Colonic mucosa (tissue), 4 donors: ENCODE data around the gene CLIC5. TPM values are rescaled to one million over a fixed set of nuclear protein-coding genes. Genes with fewer than 3 reads are reported as not detected.

Experiments
- DNase-seq: peaks from one replicate; pipeline ENCODE4 v3.0.0-alpha.2; 2020
- H3K27ac ChIP-seq: fragments of 200-600 bp; one replicate; pipeline ENCODE4 v1.8.0; 2021
- H3K27me3 ChIP-seq: fragments of 200-600 bp; one replicate; pipeline ENCODE4 v1.8.0; 2021
- H3K36me3 ChIP-seq: fragments of 200-600 bp; one replicate; pipeline ENCODE4 v1.8.0; 2021
- H3K4me1 ChIP-seq: fragments of 200-600 bp; one replicate; pipeline ENCODE4 v1.8.0; 2021; ENCODE audit warnings: mild to moderate bottlenecking
- H3K4me3 ChIP-seq: fragments of 200-600 bp; one replicate; pipeline ENCODE4 v1.8.0; 2021
- H3K9ac ChIP-seq, 2 donors: one replicate each; pipeline ENCODE4 v1.7.0; 2013; ENCODE audit warnings: control low read depth in 2 of 2, low read depth in 2 of 2, low read length in 2 of 2
- H3K9me3 ChIP-seq: fragments of 200-600 bp; one replicate; pipeline ENCODE4 v1.8.0; 2021
- CTCF ChIP-seq: fragments of 200-600 bp; IDR thresholded peaks from one replicate; pipeline ENCODE4 v1.8.0; 2022; ENCODE audit warnings: antibody characterized with exemption, mild to moderate bottlenecking
- intact Hi-C: fragments of 100-400 bp; cut with DNase I; formaldehyde crosslinking; loops from one replicate; pipeline ENCODE4 v1.14.1; 2022
- total RNA-seq, 2 donors: library from RNA; stranded (reverse); fragmentation: NEBNext Ultra II Directional in 1 of 2; extraction: Animal tissue kit (Norgen Biotek cat#: 25700) in 1 of 2; gene quantifications; one replicate each; pipeline ENCODE4 v1.2.1, GENCODE V29; 2021
- donor health status: healthy.
- donor health status: DM: no; HTN: no; CAD: no.
- donor health status: DM: no; HTN: no; CAD: no.

Gene CLIC5
- total RNA-seq, 2 donors from 2014 or later: 72.8 to 74.9 TPM

DNA sequence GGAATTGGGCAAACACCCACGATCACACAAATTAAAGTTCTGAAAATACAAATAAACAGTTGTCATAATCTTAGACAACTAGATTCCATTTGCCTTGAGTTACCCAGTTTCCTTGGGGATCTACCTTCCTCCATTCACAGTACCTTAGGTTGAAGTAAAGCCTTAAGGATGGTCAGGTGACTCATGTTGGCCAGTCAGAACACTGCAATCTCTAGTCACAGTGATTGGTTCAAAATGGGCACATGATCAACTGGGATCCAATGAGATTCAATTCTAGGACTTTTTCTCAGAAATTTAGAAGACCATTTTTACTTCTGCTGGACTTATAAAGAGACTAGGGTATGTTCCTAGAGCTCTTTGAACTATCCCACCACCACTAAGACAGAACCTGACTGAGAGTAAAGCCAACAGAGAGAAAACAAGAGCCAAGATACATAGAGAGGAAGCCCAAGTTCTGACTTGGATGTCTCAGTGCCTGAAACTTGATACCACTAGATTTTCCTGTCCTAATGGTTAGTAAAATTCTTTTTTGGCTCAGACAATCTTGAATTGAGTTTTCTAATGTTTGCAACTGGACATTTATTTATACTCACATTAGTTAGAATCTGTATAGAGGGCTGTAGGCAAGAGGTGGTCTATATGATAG, 8.6 kb upstream of the CLIC5 start:
- no peaks in the 10 kb centered on the region for H3K9me3 ChIP-seq
- no peaks in the 10 kb centered on the region for H3K4me1 ChIP-seq
- no peak overlapping the region for H3K27ac ChIP-seq
- no peak overlapping the region for H3K4me3 ChIP-seq
- no peak for DNase-seq
- intact Hi-C loops: no loop called here
- no peak overlapping the region for H3K9ac ChIP-seq
- H3K27me3 ChIP-seq: no peaks in the 10 kb centered on the region
- TF ChIP-seq CTCF: no peak
- no peaks in the 10 kb centered on the region for H3K36me3 ChIP-seq

DNA sequence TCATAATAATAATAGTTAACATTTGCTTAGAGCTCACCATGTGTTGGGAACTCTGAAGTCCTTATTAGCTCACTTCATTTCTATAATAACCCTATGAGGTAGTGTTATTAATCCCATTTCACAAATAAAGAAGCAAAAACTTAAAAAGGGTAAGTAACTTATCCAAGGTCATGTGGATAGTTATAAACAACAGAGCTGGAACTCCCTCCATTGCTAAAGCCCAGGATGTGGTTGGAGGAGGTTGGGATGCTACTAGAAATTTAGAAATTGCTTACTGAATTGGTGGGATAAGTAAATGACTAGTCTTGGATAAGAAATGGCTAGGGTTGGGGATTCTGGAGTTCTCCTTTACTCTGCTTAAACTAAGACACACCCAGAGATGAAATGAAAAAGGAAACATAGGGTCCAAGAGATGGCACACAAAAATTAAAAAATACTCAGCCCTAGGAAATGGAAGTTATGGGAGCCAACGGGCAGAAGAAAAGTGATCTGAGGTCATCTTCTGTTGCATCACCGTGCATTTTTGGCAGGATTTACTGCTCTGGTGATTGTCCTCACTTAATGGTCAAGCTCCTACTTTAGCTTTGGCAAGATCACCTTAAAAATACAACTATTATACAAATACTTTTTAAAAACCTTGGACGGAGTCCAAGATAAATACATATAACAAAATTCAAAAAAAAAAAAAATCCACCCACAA, 7.7 kb upstream of the CLIC5 start:
- H3K27ac ChIP-seq: no peak overlapping the region
- intact Hi-C loops: no loop called here
- no peak for DNase-seq
- no peak for TF ChIP-seq CTCF
- H3K9ac ChIP-seq: no peak overlapping the region
- no peaks in the 10 kb centered on the region for H3K4me1 ChIP-seq
- no peaks in the 10 kb centered on the region for H3K9me3 ChIP-seq
- H3K27me3 ChIP-seq: no peaks in the 10 kb centered on the region
- H3K4me3 ChIP-seq: no peak overlapping the region
- no peaks in the 10 kb centered on the region for H3K36me3 ChIP-seq

GRCh38 chr6:46022106-46022948, 6.7 kb upstream of the CLIC5 start:
- no peak for DNase-seq
- Histone ChIP-seq H3K4me1 (no peaks in the 10 kb centered on the region), H3K4me3 (no peak overlapping the region), H3K9me3 (no peaks in the 10 kb centered on the region), H3K27me3 (no peaks in the 10 kb centered on the region), H3K27ac (no peak overlapping the region), H3K36me3 (no peaks in the 10 kb centered on the region), H3K9ac (no peak overlapping the region)
- intact Hi-C loops: no loop called here
- no peak for TF ChIP-seq CTCF

- Histone ChIP-seq H3K27ac (no peak overlapping the region), H3K36me3 (no peaks in the 10 kb centered on the region), H3K4me3 (no peak overlapping the region), H3K27me3 (no peaks in the 10 kb centered on the region), H3K9ac (no peak overlapping the region), H3K9me3 (no peaks in the 10 kb centered on the region), H3K4me1 (no peaks in the 10 kb centered on the region)
- no peak for TF ChIP-seq CTCF
- no peak for DNase-seq
- intact Hi-C loops: loop anchor here (5.0 kb wide), 1 partner anchor 70 kb away; no protein-coding TSS in a partner anchor
Measured at GRCh38 chr6:46017726-46018125, 2.1 kb upstream of the CLIC5 start.

DNA sequence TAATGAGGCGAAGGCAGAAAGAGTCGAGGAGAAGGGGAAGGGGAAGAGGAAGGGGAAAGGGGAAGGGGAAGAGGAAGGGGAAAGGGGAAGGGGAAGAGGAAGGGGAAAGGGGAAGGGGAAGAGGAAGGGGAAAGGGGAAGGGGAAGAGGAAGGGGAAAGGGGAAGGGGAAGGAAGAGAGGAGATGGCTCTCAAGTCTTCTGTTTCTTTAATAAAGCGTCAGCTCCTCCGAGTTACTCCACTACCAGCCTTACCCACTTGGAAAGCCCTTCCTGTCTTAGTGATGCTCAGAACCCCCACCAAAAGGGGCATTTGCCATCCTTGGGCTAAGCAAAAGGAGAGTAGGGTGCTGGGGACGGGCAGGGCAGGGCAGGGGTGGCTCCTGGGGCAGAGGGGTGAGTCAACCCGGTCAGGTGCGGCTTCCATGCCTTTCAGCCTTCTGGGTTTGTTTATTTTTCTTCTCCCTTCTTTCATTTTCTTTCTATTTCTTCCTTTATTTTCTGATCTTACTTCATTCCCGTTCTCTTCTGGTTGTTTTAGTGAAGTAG, 476 bp upstream of the CLIC5 start:
- peak; percentile 45 for DNase-seq
- peak overlapping the region; percentile 80 to 88 for H3K9ac ChIP-seq
- no peaks in the 10 kb centered on the region for H3K36me3 ChIP-seq
- no peak for TF ChIP-seq CTCF
- H3K27ac ChIP-seq: no peak overlapping the region
- no peaks in the 10 kb centered on the region for H3K9me3 ChIP-seq
- H3K4me1 ChIP-seq: peaks cover 3% of the 10 kb centered on the region
- H3K4me3 ChIP-seq: peak overlapping the region; percentile 55
- no peaks in the 10 kb centered on the region for H3K27me3 ChIP-seq
- intact Hi-C loops: loop anchor here (5.0 kb wide), 1 partner anchor 69 kb away; no protein-coding TSS in a partner anchor
